ENCODE results near the gene KIAA1328.
A peak's percentile ranks its signal among the peaks of the same experiment; 100 is the strongest.

KIAA1328 gene

GRCh38 chr18:36950960-36951359 is 122.0 kb downstream of the KIAA1328 start:
- no peak for DNase-seq (ENCODE audit: low read depth, low spot score)

- no peak for DNase-seq (ENCODE audit: low read depth, low spot score)
These were observed 124.1 kb downstream of the KIAA1328 start for GRCh38 chr18:36953047-36953446.

- no peak for DNase-seq (ENCODE audit: low read depth, low spot score)
These were observed 131.1 kb downstream of the KIAA1328 start for GRCh38 chr18:36960038-36960437.

DNA sequence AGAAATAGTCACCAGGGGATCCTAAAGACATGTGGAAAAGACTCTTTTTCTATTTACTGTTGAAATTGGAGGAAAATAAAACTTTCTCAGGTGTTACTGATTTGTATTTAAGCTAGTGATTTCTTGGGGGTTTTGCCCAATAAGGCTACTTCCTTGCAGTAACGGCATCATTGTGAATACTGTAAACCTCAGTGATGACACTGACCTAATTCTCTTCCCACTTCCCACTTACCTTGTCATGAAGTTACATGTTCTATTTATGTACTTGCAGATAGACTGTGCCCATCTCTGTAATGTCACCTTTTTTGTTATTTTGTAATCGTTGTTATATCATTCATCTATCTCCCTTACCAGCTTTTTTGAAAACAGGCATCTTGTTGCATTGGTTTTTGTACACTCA is 134.5 kb downstream of the KIAA1328 start:
- DNase-seq (ENCODE audit: low read depth, low spot score) = no peak

GRCh38 chr18:36974686-36975085 is 145.8 kb downstream of the KIAA1328 start:
- DNase-seq (ENCODE audit: low read depth, low spot score) = no peak

DNA sequence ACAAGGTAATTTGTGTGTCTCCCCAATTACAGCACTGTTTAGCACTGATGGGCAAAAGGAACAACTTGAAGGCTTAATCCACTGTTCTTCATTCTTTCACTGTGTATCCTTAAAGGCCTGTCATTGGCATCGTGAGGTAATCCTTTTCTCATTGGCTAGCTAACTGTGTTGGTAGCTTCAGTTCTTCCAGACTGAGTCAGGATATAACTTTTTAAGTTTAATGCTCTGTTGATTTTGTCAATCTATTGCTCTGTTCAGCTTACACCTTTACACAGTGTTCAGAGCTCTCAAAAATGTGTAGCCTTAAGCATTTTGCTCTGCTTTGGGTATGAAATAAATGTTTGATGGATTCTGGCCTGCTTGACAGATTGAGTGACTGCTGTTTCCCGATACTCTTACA is 148.2 kb downstream of the KIAA1328 start:
- DNase-seq (ENCODE audit: low read depth, low spot score) = no peak

DNA sequence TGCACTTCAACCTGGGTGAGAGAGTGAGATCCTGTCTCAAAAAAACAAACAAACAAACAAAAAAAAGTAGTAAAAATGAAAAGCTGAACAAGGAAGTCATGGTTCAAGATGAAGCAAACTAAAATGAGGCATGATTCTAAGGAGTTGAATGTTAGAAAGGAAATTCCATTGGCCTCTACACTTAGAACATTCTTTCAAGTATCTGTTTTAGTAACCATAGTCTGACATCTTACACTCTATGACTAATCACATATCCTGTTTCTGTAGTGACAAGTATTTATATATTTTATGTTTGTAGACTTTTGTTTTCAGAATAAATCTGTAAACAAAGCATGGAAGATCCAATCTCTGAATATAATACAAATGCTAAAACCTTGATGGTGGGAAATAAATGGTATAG is 164.1 kb downstream of the KIAA1328 start:
- peak; percentile 1 for DNase-seq (ENCODE audit: low read depth, low spot score)

- no peak for DNase-seq (ENCODE audit: low read depth, low spot score)
These were observed 177.8 kb downstream of the KIAA1328 start for GRCh38 chr18:37006742-37007141.

DNA sequence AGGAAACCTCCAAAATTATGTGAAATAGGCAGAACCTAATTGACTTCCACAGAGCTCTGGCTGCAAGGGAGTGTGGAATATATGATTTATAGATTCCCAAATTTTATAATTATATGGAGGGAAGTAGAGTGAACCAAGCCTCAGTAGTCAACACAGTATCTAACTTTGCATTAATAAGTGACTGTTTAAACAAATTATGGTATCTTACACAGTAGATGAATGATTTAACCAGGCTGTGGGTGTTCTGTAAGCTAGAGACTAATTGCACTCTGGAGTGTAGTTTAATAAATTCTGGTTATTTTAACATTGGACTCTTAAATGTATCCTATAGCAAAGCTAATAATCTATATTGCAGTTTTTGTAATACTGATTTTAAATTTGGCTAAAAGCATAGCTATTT is 183.5 kb downstream of the KIAA1328 start:
- DNase-seq (ENCODE audit: low read depth, low spot score) = no peak

DNA sequence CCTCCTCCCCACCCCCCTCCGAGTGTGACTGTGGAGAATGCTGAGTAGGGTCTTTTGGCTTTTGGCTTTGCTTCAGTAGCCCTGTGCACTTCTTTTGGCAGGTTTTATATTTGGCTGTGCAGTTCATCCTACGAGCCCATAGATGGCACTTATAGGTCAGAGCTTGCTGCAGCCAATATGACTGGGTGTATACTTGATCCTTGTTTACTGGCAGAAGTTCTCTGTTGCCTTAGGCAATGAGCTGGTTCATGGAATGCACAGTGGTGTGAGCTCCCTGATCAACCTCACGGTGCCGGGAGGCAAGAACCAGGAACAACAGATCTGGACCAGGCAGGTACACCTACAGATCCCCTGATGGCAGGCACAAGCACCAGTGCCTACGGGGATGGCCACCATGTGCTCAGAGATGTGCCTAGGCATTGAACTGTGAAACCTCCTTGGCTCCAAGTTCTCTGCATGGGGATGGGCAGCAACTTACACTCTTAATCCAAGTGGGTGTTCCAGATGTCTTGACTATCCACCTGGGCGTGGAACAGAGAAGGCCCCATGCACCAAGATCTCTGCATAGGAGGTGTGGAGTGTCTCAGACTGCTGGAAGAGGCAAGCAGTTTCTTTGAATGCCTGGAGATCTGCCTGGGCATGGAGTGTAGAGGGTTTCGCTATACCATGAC is 190.4 kb downstream of the KIAA1328 start:
- peak; percentile 1 for DNase-seq (ENCODE audit: low read depth, low spot score)

DNA sequence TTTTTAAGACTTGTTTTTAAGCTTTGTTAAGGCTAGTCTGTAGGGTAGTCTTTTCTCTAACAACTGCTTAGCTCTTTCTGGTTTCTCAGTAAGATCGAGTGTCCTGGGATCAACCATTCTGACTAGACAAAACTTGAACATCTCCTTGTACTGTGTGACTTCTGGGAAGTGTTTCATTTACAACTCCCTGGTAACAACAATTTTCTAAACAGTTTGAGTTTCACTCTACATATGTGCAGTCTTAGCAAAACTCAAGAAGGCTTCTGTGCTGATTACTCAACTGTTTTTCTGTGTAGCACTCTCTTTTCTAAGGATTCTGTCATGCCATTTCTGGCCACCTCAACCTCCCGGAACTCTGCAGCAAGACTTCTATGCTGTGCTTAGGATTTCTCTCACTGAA is 204.5 kb downstream of the KIAA1328 start:
- DNase-seq (ENCODE audit: low read depth, low spot score) = no peak

GRCh38 chr18:37042381-37042780 is 213.5 kb downstream of the KIAA1328 start:
- no peak for DNase-seq (ENCODE audit: low read depth, low spot score)

DNA sequence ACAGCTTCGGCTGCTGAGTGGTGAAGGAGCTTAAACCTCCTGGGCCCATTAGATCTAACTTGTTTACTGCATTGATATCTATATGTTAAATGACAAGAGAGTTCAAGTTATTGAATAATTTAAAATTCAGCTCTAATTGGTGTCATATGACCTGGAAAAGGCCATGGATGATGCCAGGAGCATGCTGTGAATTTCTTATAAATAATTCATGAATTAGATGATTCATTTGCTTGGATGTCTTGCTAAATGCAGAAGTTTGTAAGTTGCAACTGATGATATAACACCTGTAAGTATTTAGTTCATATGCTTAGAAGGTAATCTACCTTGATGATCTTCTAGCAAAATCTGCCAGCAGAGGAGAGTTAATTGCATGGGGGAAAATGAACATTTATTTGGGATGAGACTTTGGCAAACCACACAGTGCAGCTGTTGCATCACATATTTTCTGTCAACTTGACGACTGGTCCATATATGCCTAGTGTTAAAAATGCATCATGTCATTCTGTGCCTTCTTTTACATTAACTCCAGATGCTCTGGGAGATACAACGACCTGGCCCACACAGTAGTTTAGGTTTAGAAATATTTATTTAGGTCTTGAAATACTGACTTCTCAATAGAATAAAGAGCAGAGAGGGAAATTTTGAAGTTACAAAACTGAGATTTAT is 226.3 kb downstream of the KIAA1328 start:
- no peak for DNase-seq (ENCODE audit: low read depth, low spot score)

GRCh38 chr18:37064187-37064586 is 235.3 kb downstream of the KIAA1328 start:
- DNase-seq (ENCODE audit: low read depth, low spot score) = no peak

- no peak for DNase-seq (ENCODE audit: low read depth, low spot score)
These were observed 236.3 kb downstream of the KIAA1328 start for GRCh38 chr18:37065254-37065653.

DNA sequence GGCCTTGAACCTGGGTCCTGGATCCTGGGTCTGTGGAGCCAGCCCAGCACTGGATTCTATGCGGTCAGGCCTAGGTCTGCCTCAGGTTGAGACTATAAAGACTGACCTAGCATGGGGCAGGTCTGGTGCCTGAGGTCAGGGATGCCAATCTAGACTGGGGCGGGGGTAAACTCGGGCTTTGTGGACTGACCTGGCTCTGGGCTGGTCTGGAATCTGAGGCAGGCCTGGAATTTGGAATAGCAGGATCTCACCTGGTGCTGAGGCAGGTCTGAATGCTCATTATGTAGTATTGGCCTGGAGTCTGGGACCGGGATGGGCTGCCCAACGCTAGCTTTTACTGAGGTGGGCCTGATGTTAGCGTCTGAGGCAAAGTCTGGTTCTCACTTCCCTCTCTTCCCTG is 256.0 kb downstream of the KIAA1328 start:
- no peak for DNase-seq (ENCODE audit: low read depth, low spot score)

- DNase-seq (ENCODE audit: low read depth, low spot score) = no peak
These were observed 256.4 kb downstream of the KIAA1328 start for GRCh38 chr18:37085362-37085761.

DNA sequence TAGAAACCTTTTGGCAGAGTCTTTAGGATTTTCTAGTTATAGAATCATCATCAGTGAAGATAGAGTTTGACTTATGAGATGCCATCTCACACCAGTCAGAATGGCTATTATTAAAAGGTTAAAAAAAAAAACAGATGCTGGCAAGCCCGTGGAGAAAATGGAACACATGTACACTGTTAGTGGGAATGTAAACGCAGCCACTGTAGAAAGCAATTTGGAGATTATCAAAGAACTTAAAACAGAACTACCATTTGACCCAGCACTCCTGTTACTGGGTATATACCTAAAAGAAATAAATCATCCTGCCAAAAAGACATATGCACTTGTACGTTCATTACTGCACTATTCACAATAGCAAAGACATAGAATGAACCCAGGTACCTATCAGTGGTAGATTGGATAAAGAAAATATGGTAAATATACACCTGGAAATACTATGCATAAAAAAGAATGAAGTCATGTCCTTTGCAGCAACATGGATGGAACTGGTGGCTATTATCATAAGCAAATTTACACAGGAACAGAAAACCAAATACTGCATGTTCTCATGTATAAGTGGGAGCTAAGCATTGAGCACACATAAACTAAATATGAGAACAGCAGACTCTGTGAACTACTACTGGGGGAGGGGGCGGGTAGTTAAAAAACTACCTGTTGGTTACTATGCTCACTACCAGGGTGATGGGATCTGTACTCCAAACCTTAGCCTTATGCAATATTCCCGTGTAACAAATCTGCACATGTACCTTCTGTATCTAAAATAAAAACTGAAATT is 279.0 kb downstream of the KIAA1328 start:
- DNase-seq (ENCODE audit: low read depth, low spot score) = no peak

GRCh38 chr18:37122877-37123276 is 293.9 kb downstream of the KIAA1328 start:
- DNase-seq (ENCODE audit: low read depth, low spot score) = no peak

GRCh38 chr18:37124516-37124915 is 295.6 kb downstream of the KIAA1328 start:
- no peak for DNase-seq (ENCODE audit: low read depth, low spot score)

- DNase-seq (ENCODE audit: low read depth, low spot score) = no peak
These were observed 306.2 kb downstream of the KIAA1328 start for GRCh38 chr18:37135177-37135576.

- DNase-seq (ENCODE audit: low read depth, low spot score) = no peak
These were observed 309.5 kb downstream of the KIAA1328 start for GRCh38 chr18:37138456-37138855.

GRCh38 chr18:37139876-37140275 is 310.9 kb downstream of the KIAA1328 start:
- DNase-seq (ENCODE audit: low read depth, low spot score) = no peak

All from brain pericyte (primary cell).